ENCODE results near the gene TMEM164. TPM values are rescaled to one million over a fixed set of nuclear protein-coding genes. Genes with fewer than 3 reads are reported as not detected.

The TMEM164 gene
- total and polyA plus RNA-seq, 2 of the 4 experiments (the other 2 are of a cell fraction): 6.3 to 7.1 TPM

DNA sequence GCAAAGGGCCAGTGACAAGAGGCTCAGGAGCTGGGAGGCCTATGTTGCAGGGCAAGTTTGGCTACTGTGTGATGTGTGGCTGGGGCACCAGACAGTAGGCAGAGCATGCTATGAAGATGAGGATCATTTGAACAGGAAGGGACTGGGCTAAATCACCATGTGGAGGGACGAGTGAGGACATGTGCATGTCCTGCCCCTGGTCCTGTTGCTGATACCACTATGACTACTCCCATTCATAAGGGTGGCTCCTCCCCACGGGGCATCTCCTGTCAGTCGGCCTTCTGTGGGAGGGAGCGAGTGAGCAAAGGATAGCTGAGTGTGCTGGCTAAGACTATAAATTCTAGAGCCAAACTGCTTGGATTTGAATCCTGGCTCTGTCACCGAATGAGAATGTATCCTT lies 139.2 kb downstream of the TMEM164 start:
- H2BK20ac ChIP-seq (ENCODE audit: low read depth, low read length): no peak overlapping the region
- in situ Hi-C loops (cut with MboI; ENCODE audit: low sequenced_read_pairs): loop anchor here (25.0 kb wide), 1 partner anchor 655 kb away; the partner anchor contains the start of gene GUCY2F
- DNase-seq (no peak), ATAC-seq (ENCODE audit: low read depth) (no peak)
- H2BK5ac ChIP-seq (ENCODE audit: low read depth, low read length, poor library complexity, severe bottlenecking): no peak overlapping the region
- H2BK120ac ChIP-seq (ENCODE audit: low read depth, low read length): no peak overlapping the region
- no peak overlapping the region for H3K23ac ChIP-seq (ENCODE audit: low read depth, low read length)
- H3K36me3 ChIP-seq (ENCODE audit: control insufficient read depth, insufficient read depth, low read length): no peaks in the 10 kb centered on the region
- dilution Hi-C loops (cut with HindIII; ENCODE audit: low sequenced_read_pairs, unreplicated experiment): no loop called here
- WGBS, 2 experiments (ENCODE audit: extremely low coverage in 2 of 2, insufficient read length in 1 of 2): no CpG with 5 or more reads among the region's 5 CpGs
- H3K4ac ChIP-seq (ENCODE audit: low read depth, low read length): no peak overlapping the region
- H3K9ac ChIP-seq (ENCODE audit: low read depth, low read length): no peak overlapping the region
- intact Hi-C loops (cut with micrococcal nuclease): loop anchor here (10.0 kb wide), 1 partner anchor 137 kb away; the partner anchor contains the start of gene TMEM164
- H3K9me3 ChIP-seq (ENCODE audit: control insufficient read depth, insufficient read depth, low read length): no peaks in the 10 kb centered on the region; the same call in 1 of the 2 replicates
- CTCF ChIA-PET: interaction anchor here (1.1 kb wide), 1 partner anchor 8 kb away, joined by 8 read pairs; no protein-coding TSS in a partner anchor
- BruUV-seq (replicated peaks): no TSS peak
- H3K4me1 ChIP-seq (ENCODE audit: control insufficient read depth, insufficient read depth, low read length): no peaks in the 10 kb centered on the region; the same call in 1 of the 2 replicates
- no peak overlapping the region for H2AK5ac ChIP-seq (ENCODE audit: low read depth, low read length)
- H2AFZ ChIP-seq (replicated peaks; ENCODE audit: low read length, poor library complexity): no peak overlapping the region
- H3K4me2 ChIP-seq (ENCODE audit: low read depth, low read length): no peak overlapping the region
- H4K5ac ChIP-seq (ENCODE audit: low read depth, low read length): no peak overlapping the region
- no peak overlapping the region for H3K56ac ChIP-seq (ENCODE audit: extremely low read depth, insufficient read depth, low read length)
- peaks cover 3% of the 10 kb centered on the region; the same call in 1 of the 2 replicates for H3K9me1 ChIP-seq (ENCODE audit: insufficient read depth, low read length)
- no peak overlapping the region for H2AK9ac ChIP-seq (replicated peaks; ENCODE audit: low read depth, low read length, poor library complexity)
- H3K79me1 ChIP-seq (ENCODE audit: low read depth in 1 of 2, low read length in 2 of 2): no peaks in the 10 kb centered on the region
- H3K27ac ChIP-seq (ENCODE audit: insufficient read depth, low read length): no peak overlapping the region
- POLR2A ChIA-PET (ENCODE audit: unreplicated experiment): no interaction called here
- no peak overlapping the region for H4K8ac ChIP-seq (ENCODE audit: low read depth in 2 of 2, low read length in 2 of 2)
- H3K4me3 ChIP-seq (ENCODE audit: insufficient read depth, low read depth, low read length): no peak overlapping the region
- TF ChIP-seq POLR2A (IDR thresholded peaks at IDR 0.05; ENCODE audit: low read depth, low read length): no peak
- no peak for TF ChIP-seq FOS (IDR thresholded peaks at IDR 0.05; ENCODE audit: low read depth, low read length)
- no peak for TF ChIP-seq CEBPB (IDR thresholded peaks at IDR 0.05; ENCODE audit: low read depth, low read length)
- TF ChIP-seq, protein P1, sequence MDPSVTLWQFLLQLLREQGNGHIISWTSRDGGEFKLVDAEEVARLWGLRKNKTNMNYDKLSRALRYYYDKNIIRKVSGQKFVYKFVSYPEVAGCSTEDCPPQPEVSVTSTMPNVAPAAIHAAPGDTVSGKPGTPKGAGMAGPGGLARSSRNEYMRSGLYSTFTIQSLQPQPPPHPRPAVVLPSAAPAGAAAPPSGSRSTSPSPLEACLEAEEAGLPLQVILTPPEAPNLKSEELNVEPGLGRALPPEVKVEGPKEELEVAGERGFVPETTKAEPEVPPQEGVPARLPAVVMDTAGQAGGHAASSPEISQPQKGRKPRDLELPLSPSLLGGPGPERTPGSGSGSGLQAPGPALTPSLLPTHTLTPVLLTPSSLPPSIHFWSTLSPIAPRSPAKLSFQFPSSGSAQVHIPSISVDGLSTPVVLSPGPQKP (IDR thresholded peaks at IDR 0.05; ENCODE audit: borderline replicate concordance, low read depth, low read length): no peak
- TF ChIP-seq, protein P2, sequence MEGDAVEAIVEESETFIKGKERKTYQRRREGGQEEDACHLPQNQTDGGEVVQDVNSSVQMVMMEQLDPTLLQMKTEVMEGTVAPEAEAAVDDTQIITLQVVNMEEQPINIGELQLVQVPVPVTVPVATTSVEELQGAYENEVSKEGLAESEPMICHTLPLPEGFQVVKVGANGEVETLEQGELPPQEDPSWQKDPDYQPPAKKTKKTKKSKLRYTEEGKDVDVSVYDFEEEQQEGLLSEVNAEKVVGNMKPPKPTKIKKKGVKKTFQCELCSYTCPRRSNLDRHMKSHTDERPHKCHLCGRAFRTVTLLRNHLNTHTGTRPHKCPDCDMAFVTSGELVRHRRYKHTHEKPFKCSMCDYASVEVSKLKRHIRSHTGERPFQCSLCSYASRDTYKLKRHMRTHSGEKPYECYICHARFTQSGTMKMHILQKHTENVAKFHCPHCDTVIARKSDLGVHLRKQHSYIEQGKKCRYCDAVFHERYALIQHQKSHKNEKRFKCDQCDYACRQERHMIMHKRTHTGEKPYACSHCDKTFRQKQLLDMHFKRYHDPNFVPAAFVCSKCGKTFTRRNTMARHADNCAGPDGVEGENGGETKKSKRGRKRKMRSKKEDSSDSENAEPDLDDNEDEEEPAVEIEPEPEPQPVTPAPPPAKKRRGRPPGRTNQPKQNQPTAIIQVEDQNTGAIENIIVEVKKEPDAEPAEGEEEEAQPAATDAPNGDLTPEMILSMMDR (conservative IDR thresholded peaks at IDR 0.05; ENCODE audit: low read depth, low read length): no peak
- TF ChIP-seq RCOR1 (IDR thresholded peaks at IDR 0.05; ENCODE audit: insufficient replicate concordance, low read length): no peak
- no peak for TF ChIP-seq MXI1 (IDR thresholded peaks at IDR 0.05; ENCODE audit: borderline replicate concordance, low read depth, low read length)
- TF ChIP-seq RFX5 (IDR thresholded peaks at IDR 0.05; ENCODE audit: low read depth, low read length): no peak
- no peak for TF ChIP-seq CHD1 (IDR thresholded peaks at IDR 0.05; ENCODE audit: low read depth, low read length)
- no peak for TF ChIP-seq SMC3 (IDR thresholded peaks at IDR 0.05; ENCODE audit: low read depth, low read length)
- no peak for TF ChIP-seq RAD21 (IDR thresholded peaks at IDR 0.05; ENCODE audit: low read length)
- TF ChIP-seq NFE2L2 (IDR thresholded peaks at IDR 0.05; ENCODE audit: low read depth, low read length): no peak
- no peak for TF ChIP-seq MAFK (IDR thresholded peaks at IDR 0.05; ENCODE audit: low read depth, low read length)
- H4K91ac ChIP-seq (ENCODE audit: insufficient read depth, low read depth, low read length): no peak overlapping the region
- no peak overlapping the region for H3K18ac ChIP-seq (ENCODE audit: low read depth, low read length)
- H3K27me3 ChIP-seq (ENCODE audit: control insufficient read depth, insufficient read depth, low read length): no peaks in the 10 kb centered on the region; the same call in 1 of the 2 replicates
- no peaks in the 10 kb centered on the region; the same call in 1 of the 2 replicates for H4K20me1 ChIP-seq (ENCODE audit: insufficient read depth, low read length)
- no peak overlapping the region for H2BK15ac ChIP-seq (ENCODE audit: low read depth, low read length)
- H3K14ac ChIP-seq (replicated peaks; ENCODE audit: low read depth, low read length): no peak overlapping the region

All from IMR-90 (cell line).